ENCODE data around the gene WDR49. TPM values are rescaled to one million over a fixed set of nuclear protein-coding genes. Genes with fewer than 3 reads are reported as not detected.

Gene WDR49
- total RNA-seq, 1 experiment from 2014 or later, result not detected

GRCh38 chr3:167521006-167521355 lies 132.8 kb downstream of the WDR49 start:
- in situ Hi-C loops (cut with HindIII; ENCODE audit: low pct_unique_long_range_greater_than_20kb, low sequenced_read_pairs), result no loop called here
- no peak for DNase-seq (ENCODE audit: low read depth, low spot score)

- in situ Hi-C loops (cut with HindIII; ENCODE audit: low pct_unique_long_range_greater_than_20kb, low sequenced_read_pairs), result no loop called here
- no peak for DNase-seq (ENCODE audit: low read depth, low spot score)
These were observed 133.3 kb downstream of the WDR49 start for GRCh38 chr3:167520266-167521005.

GRCh38 chr3:167507954-167508353 lies 145.8 kb downstream of the WDR49 start:
- in situ Hi-C loops (cut with HindIII; ENCODE audit: low pct_unique_long_range_greater_than_20kb, low sequenced_read_pairs), result no loop called here
- no peak for DNase-seq (ENCODE audit: low read depth, low spot score)

- in situ Hi-C loops (cut with HindIII; ENCODE audit: low pct_unique_long_range_greater_than_20kb, low sequenced_read_pairs), result no loop called here
These were observed 151.3 kb downstream of the WDR49 start for GRCh38 chr3:167502401-167502800.

GRCh38 chr3:167501941-167502340 lies 151.8 kb downstream of the WDR49 start:
- DNase-seq (ENCODE audit: low read depth, low spot score), result no peak
- in situ Hi-C loops (cut with HindIII; ENCODE audit: low pct_unique_long_range_greater_than_20kb, low sequenced_read_pairs), result no loop called here

More at GRCh38 chr3:167502401-167502800, 151.3 kb downstream of the WDR49 start:
- DNase-seq (ENCODE audit: low read depth, low spot score), result no peak

GRCh38 chr3:167497903-167498302 lies 155.8 kb downstream of the WDR49 start:
- no peak for DNase-seq (ENCODE audit: low read depth, low spot score)
- in situ Hi-C loops (cut with HindIII; ENCODE audit: low pct_unique_long_range_greater_than_20kb, low sequenced_read_pairs), result no loop called here

GRCh38 chr3:167493244-167493643 lies 160.5 kb downstream of the WDR49 start:
- peak; percentile 68 for DNase-seq (ENCODE audit: low read depth, low spot score)
- in situ Hi-C loops (cut with HindIII; ENCODE audit: low pct_unique_long_range_greater_than_20kb, low sequenced_read_pairs), result no loop called here

- no peak for DNase-seq (ENCODE audit: low read depth, low spot score)
- in situ Hi-C loops (cut with HindIII; ENCODE audit: low pct_unique_long_range_greater_than_20kb, low sequenced_read_pairs), result no loop called here
These were observed 162.1 kb downstream of the WDR49 start for GRCh38 chr3:167491621-167492020.

- in situ Hi-C loops (cut with HindIII; ENCODE audit: low pct_unique_long_range_greater_than_20kb, low sequenced_read_pairs), result no loop called here
- no peak for DNase-seq (ENCODE audit: low read depth, low spot score)
These were observed 164.2 kb downstream of the WDR49 start for GRCh38 chr3:167489571-167489970.

- DNase-seq (ENCODE audit: low read depth, low spot score), result no peak
- in situ Hi-C loops (cut with HindIII; ENCODE audit: low pct_unique_long_range_greater_than_20kb, low sequenced_read_pairs), result no loop called here
These were observed 166.2 kb downstream of the WDR49 start for GRCh38 chr3:167487556-167487955.

GRCh38 chr3:167484551-167484950 lies 169.2 kb downstream of the WDR49 start:
- in situ Hi-C loops (cut with HindIII; ENCODE audit: low pct_unique_long_range_greater_than_20kb, low sequenced_read_pairs), result no loop called here
- no peak for DNase-seq (ENCODE audit: low read depth, low spot score)

- in situ Hi-C loops (cut with HindIII; ENCODE audit: low pct_unique_long_range_greater_than_20kb, low sequenced_read_pairs), result no loop called here
- DNase-seq (ENCODE audit: low read depth, low spot score), result no peak
These were observed 169.8 kb downstream of the WDR49 start for GRCh38 chr3:167483708-167484475.

GRCh38 chr3:167481164-167481563 lies 172.6 kb downstream of the WDR49 start:
- no peak for DNase-seq (ENCODE audit: low read depth, low spot score)
- in situ Hi-C loops (cut with HindIII; ENCODE audit: low pct_unique_long_range_greater_than_20kb, low sequenced_read_pairs), result no loop called here

GRCh38 chr3:167480748-167481147 lies 173.0 kb downstream of the WDR49 start:
- DNase-seq (ENCODE audit: low read depth, low spot score), result no peak
- in situ Hi-C loops (cut with HindIII; ENCODE audit: low pct_unique_long_range_greater_than_20kb, low sequenced_read_pairs), result no loop called here

- in situ Hi-C loops (cut with HindIII; ENCODE audit: low pct_unique_long_range_greater_than_20kb, low sequenced_read_pairs), result no loop called here
- DNase-seq (ENCODE audit: low read depth, low spot score), result no peak
These were observed 179.9 kb downstream of the WDR49 start, which contains the start of gene SERPINI2 for GRCh38 chr3:167473863-167474262. Gene SERPINI2 (minus strand): TSS chr3:167474042. CDS start chr3:167471834, 2,208 bp downstream.

GRCh38 chr3:167469381-167469780 lies 184.4 kb downstream of the WDR49 start:
- no peak for DNase-seq (ENCODE audit: low read depth, low spot score)
- in situ Hi-C loops (cut with HindIII; ENCODE audit: low pct_unique_long_range_greater_than_20kb, low sequenced_read_pairs), result no loop called here

GRCh38 chr3:167467848-167468611 lies 185.7 kb downstream of the WDR49 start:
- in situ Hi-C loops (cut with HindIII; ENCODE audit: low pct_unique_long_range_greater_than_20kb, low sequenced_read_pairs), result no loop called here
- no peak for DNase-seq (ENCODE audit: low read depth, low spot score)

- in situ Hi-C loops (cut with HindIII; ENCODE audit: low pct_unique_long_range_greater_than_20kb, low sequenced_read_pairs), result no loop called here
- DNase-seq (ENCODE audit: low read depth, low spot score), result no peak
These were observed 186.8 kb downstream of the WDR49 start for GRCh38 chr3:167466966-167467365.
